Stimulated activated CD8-positive, alpha-beta memory T cell treated with anti-CD3 and anti-CD28 coated beads, Interleukin-15, amount 100 ng/mL, for 24 hours (primary cell): ENCODE measurements around the gene NCOA1.
"Not testable (repeated sequence)": the region's sequence is repeated elsewhere in the genome, so short reads cannot be mapped to it uniquely, and the experiment has no call there.

Experiments
- DNase-seq: peaks from one replicate; pipeline ENCODE4 v3.0.0-alpha.2; 2020; ENCODE audit warnings: low read depth

NCOA1 gene

DNA sequence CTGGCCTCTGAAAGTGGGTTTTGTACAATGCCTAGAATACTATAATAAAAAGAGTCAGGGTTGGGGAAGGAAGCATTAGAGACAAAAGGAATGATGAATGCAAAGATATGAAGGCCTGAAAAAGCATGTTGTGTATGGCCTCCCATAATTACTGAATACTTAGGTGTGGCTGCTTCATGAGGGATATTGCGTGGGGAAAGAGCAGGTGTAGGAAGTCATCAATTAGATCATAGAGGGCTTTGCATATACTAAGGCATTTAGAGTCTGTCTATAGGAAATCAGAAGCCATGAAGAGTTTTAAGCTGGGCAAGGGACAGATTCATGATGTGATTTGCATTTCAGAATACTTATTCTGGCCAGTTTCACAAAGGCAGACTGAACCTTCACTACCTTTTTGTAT lies 48.2 kb downstream of the NCOA1 start:
- DNase-seq: no peak

DNA sequence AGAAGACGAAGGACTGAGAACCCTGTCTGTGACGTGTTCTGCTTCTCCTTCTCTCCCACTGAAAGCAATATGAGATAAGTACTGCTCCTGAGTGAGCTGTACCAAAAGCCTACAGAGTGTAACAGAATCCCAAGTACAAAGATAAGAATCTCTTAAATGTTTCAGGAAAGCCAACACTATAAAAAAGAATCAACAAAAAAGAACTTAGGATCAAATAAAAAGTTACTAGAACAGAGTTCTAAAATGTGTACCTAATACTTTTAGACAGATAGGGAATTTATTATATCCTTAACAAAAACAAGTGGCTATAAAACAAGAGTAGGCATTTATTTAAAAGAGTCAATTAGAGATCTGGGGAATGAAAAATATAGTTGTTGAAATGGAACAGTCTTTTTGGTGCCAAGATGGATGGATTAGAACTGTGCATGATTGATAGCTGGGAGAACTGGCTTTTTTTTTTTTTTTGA lies 49.0 kb downstream of the NCOA1 start:
- DNase-seq: no peak

DNA sequence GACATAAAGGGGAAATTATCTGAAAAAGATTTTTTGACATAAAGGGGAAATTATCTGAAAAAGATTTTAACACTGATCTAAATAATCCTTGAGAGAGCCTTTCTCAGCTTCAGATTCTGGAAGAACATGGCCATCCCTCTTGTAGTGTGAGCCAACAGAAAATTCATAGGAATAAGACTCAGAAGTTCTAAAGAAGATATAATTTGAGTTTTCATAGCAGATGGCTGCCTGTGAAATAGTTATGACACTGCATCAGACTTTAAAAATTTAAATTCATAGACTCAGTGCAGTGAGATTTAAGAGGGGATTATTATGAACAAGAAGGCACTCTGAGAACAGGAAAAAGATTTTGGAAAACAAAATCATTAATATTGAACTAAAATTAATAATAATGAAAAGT lies 50.6 kb downstream of the NCOA1 start:
- no peak for DNase-seq

DNA sequence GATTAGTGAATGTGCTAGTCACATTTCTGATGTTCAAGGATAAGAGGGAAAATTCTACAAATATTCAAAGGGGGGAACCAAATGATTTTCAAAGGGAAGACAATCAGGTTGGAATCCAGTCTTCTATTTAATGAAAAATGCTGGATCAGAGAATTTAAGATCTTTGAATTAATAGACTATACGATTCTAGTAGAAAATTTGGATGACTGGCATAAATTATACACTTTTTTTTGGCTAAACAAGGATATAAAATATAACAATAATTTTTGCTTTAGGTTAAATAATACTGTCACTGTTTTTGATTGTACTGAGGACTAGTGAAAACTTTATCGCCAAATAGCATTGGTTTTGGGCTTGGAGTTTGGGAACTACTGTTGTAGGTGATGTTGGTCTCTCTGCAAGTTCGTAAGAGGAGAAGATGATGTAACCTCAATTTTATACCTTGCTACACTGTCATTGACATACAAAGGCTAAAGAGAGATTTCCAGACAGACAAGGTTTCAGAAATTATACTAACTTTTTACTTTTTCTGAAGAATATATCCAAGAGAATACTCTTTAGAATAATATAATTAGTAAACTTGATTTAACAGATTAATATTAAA lies 51.3 kb downstream of the NCOA1 start:
- DNase-seq: no peak

DNA sequence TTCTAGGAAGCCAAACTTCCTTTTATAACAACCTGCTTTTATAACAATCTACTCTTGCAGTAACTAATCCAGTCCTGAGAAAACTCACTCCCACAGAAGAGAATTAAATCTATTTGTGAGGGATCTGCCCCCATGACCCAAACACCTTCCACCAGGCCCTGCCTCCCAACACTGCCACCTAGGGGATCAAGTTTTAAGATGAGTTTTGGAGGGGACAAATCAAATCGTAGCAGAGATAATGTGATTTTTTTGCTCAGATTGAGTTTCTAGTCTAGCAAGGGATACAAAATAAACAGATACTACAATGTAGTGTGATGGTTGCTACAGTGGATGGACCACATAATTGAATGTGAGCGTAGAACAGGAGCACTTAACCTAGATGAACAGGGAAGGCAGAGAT lies 52.2 kb downstream of the NCOA1 start:
- no peak for DNase-seq

DNA sequence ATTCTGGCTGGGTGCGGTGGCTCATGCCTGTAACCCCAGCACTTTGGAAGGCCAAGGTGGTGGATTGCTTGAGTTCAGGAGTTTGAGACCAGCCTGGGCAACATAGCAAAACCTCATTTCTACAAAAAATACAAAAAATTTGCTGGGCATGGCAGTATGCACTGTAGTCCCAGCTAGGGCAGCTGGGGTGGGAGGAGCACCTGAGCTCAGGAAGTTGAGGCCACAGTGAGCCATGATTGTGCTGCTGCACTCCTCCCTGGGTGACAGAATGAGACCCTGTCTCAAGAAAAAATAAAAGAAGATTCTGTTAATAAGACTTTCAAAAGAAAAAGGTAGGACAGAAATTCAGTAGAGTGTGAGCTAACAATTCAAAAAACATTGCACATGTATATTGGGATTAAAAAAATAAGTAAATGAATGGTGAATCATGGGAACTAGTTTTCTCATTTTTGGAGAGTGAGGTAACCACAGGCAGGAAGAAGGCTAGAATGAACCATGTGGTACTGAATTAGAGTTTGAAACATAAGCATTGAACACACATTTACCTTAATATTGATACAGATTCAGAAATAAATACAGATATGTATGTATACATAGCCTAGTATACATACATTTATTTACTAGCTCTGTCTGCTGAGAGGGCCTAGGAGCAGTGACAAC lies 53.5 kb downstream of the NCOA1 start:
- no peak for DNase-seq

DNA sequence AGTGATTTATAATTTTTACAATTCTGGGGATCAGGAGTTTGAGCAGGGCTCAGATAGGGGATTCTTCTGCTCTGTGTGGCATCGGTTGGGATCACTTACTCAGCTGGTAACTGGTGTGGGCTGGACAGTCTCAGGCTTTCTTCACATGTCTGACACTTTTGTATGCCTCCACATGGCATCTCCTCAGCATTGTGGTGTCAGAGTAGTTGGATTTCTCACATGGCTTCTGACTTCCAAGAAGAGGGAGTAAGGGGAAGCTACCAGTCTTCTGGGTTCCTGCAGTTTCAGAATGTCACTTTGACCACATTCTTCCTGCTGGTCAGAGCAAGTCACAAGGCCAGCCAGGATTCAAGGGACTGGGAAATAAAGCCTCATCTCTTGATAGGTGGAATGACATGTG lies 55.6 kb downstream of the NCOA1 start:
- no peak for DNase-seq

DNA sequence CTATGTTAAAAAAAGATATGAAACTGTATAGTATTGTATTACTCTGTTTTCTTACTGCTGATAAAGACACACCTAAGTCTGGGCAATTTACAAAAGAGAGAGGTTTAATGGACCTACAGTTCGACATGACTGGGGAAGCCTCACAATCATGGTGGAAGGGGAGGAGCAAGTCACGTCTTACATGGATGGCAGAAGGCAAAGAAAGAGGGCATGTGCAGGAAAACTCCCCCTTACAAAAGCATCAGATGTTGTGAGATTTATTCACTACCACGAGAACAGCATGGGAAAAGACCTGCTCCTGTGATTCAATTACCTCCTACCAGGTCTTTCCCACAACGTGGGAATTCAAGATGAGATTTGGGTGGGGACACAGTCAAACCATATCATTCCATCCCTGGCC lies 57.0 kb downstream of the NCOA1 start:
- no peak for DNase-seq

DNA sequence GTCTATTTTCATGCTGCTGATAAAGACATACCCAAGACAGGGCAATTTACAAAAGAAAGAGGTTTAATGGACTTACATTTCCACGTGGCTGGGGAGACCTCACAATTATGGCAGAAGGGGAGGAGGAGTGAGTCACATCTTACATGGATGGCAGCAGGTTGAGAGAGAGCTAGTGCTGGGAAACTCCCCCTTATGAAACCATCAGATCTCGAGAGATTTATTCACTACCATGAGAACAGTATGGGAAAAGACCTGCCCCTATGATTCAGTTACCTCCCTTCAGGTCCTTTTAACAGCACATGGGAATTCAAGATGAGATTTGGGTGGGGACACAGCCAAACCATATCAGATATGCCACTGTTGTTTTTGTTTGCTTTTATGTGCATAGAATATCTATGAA lies 59.2 kb downstream of the NCOA1 start:
- DNase-seq: not testable (repeated sequence)

DNA sequence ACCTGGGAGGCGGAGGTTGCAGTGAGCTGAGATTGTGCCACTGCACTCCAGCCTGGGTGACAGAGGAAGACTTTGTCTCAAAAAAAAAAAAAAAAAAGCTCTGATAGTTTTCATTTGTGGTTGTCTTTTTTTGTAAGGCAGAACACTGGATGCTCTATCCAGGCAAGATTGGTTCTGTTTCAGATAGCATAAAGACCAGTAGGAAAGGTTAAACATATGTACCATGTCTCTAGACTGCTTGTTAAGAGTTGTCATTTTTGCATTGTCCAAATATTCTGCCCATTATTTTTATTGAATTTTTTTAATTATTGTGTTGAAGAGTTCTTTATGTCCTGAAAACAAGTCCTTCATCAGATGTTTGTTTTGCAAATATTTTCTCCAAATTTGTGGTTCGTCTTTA lies 60.0 kb downstream of the NCOA1 start:
- no peak for DNase-seq

DNA sequence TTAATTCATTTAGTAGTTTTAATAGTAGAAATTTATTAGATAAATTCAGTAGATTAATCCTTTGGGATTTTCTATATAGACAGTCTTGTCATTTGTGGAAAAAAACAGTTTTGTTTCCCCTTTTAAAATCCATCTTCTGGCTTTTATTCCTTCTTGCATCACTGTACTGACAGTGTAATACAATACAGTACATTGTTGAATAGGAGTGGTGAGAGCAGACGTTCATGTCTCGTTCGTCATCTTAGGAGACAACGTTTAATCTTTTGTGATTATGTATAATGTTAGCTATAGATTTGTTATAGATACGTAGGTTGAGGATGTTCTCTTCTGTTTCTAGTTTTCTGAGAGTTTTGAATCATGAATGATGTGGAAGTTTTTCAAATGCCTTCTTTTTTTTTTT lies 61.8 kb downstream of the NCOA1 start:
- DNase-seq: no peak

DNA sequence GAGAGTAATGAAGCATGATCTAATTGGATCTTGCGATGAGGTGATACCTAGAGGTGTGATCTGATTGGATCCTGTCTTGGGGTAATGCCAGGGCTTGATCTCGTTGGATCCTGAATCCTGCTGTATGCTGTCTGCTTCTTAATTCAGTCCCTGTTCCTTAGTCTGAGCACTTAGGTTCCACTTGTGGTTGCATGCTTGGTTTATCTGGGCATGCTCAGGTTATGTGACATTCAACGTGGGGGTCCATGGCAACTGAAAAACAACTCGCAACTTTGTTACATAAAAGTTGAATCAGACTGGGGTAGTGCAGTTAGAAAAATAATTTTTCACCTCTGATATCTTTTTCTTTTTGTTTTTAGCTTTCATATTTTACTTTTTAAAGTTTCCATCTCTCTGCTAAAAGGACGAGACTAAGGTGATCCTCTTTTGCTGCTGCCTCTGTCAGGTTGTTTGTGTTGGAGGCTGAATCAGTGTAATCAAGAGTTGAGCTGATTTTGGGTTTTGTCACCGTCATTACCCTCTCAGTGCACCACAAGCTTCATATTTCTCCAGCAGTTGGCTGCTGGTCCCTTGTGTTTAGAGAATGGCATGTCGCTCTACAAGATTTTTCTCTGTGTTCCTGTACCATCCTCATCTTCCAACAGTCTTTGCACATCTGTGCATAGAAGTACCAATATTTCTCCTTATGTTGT lies 67.9 kb downstream of the NCOA1 start:
- DNase-seq: no peak

DNA sequence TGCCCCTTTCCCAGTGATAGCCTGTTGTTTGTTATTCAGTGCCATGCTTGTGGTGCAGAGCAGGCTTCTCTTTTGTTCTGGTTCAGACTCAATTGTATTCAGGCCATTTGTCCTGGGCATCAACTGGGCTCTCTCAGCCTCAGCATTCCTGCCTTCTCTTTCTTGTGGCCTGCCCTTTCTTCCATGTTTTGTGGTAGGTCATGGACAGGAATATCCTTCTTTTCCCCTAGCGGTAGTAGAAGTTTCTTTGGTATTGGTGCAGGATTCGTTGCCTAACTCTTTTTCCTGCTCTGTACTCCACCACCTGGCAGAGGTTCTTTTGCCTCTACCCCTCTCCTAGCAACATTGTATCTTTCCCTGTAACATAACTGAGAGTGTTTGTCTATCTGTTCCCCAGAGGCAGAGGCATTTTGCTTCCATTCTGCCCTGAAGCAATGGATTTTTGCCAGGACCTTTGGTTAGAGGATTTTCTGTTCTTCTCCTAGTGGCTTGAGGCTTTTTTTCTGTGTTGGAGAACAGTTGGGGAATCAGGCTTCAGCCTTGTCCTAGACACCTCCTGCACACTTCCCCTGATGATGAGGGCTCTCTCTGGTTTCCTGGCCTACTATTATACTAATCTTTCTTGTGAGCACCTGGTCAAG lies 68.5 kb downstream of the NCOA1 start:
- no peak for DNase-seq

DNA sequence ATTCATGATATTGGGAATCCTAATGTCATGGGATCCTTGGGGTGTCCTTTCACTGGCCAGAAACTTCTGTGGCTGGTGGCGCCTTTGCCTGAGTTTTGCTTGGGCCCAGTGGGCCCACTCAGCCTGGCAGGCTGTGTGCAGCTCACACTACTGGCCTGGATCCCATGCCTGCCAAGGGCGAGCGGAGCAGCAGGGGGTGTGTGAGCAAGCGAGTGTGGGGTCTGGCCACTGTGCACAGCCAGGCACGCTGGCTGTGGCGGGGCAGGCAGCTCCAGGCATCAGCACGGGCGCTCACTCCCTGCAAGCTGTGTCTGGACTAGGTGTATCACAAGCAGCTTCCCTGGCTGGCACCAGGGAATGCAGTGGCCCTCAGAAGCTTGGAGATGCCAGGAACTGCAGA lies 74.5 kb downstream of the NCOA1 start:
- no peak for DNase-seq

DNA sequence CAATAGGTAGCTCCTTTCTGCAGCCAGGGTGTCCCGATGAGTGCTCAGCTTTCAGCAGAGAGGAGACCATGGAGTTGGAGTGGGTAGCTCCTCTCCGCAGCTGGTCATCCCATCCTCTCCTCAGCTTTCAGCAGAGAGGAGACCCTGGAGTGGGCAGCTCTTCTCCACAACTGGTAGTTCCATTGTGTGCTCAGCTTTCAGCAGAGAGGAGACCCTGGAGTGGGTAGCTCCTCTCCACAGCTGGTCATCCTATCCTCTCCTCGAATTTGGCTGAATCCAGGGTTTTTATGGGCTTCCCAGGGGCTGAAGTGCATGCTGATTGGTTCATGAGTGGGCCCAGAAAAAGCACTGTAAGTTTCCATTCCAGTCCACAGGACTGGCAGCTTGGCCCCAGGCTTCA lies 75.2 kb downstream of the NCOA1 start:
- no peak for DNase-seq

DNA sequence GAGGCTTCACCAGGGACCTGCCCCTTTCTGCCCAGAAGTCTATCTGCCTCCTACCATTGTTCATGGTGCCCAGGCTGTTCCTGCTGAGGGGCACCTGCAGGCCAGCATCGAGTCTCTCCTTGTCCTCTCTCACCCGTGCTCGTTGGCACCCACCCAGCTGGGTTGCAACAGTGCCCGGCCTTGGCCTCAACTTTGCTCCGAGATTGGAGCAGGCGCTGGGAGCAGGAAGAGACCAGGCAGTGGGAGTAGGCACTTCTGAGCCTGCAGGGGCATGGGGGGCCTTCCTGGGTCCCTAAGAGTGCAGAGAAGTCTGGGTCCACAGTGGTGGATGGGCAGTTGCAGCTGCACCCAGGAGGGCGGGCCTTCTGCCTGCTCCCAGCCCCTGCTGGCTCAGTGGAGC lies 75.6 kb downstream of the NCOA1 start:
- DNase-seq: no peak

DNA sequence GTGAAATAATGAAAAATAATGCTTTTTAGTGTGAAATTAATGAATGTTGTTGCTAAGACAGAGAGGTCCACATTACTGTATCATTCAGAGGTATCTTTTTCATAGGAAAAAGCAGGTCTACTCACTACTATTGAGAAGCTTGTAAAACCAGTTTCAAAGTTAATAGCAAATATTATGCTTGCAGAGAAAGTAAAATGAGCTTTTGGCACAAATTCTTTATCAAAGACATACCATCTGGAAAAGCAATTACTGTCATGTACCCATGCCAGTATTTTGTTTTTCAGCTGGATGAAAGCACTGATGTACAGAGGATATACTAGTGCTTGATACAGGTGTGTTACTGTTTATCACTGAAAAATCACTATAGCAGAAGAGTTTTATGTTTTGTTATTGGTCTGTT lies 77.5 kb downstream of the NCOA1 start:
- DNase-seq: no peak

DNA sequence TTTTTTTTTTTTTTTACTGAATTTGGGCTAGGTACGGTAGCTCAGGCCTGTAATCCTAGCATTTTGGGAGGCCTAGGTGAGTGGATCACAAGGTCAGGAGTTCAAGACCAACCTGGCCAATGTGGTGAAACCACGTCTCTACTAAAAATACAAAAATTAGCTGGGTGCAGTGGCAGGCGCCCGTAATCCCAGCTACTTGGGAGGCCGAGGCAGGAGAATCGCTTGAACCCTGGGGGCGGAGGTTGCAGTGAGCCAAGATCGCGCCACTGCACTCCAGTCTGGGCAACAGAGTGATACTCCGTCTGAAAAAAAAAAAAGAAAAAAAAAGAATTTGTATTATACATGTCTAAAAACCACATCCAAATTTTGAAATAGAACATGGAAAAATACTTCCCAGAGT lies 78.5 kb downstream of the NCOA1 start:
- not testable (repeated sequence) for DNase-seq

DNA sequence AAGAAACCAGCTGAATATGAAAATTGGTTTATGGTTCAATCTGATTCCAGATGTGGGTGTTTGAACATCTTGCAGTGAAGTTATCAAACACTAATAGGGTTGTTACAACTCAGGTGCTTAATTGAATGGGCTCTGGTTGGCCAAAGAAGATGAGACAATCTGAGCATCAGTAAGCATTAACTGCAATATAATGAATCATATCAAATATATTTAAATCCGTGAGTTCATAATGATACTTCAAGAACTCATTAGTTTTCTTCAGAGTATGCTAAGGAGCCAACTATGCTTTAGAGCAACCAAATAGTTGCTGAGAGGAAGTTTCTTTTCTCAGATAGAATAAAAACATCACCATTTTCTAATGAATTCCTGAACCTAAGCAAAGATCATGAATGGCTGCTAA lies 79.2 kb downstream of the NCOA1 start:
- DNase-seq: no peak

DNA sequence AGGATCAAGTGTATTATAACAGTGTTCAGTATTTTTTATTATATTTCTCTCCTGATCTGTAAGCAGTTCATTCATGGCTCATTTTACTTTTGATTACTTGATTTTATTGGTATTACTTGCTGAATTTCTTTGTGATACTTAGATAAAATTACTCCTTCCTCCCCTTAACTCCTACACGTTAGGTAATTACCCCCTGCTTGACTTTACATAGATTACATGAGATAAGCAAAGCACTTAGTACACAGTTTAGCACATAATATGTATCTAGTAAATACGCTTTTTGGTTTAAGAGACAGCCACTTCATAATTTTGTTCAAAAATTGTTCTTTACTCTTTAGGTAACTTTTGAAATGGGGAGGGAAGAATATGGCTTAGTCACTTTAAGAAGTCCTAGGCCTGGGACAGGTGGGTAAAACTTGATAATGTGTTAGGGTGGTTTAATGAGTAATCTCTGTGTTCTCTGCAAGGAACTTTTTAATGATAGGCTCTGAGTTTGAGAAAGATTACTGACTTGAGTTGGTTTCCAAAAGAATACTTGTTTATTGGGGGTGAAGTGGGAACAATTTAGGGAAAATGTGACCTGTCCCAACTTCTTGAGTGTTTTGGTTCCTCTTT lies 80.9 kb downstream of the NCOA1 start:
- no peak for DNase-seq

DNA sequence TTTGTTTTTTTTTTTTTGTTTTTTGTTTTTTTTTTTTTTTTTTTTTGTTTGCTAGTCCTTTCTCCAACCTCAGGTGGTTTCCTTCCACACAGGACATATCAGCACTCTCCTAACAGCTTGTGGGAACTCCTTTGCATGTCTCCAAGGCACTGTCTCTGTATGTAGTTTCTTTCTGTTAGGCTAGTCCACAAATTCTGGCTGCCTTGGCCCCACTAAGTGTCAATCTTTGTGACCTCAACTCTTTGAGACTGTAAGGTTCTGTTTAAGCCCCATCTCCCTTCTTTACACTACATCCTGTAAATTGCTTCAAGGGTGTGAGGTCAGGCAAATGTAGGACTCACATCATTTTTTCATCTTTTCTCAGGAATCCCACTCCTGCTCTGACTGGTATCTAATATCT lies 85.1 kb downstream of the NCOA1 start:
- no peak for DNase-seq

DNA sequence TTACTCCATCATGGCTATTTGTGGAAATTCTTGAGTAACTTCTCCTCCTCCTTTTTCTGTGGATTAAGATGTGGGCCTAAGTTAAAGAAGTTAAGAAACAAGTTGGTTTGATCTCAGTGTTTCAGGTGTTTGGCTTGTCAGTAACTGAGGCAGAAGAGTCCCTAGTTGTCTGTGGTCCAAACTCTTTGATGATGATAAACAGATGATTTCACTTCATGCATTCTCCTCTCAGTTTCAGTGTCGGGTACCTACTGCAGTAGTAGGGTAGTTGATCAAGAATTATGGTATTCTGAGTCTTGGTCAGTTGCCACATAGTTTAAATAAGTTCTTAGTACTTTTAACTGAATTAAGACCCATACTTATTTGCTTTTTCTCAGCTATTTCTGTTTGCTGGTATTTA lies 85.6 kb downstream of the NCOA1 start:
- no peak for DNase-seq

DNA sequence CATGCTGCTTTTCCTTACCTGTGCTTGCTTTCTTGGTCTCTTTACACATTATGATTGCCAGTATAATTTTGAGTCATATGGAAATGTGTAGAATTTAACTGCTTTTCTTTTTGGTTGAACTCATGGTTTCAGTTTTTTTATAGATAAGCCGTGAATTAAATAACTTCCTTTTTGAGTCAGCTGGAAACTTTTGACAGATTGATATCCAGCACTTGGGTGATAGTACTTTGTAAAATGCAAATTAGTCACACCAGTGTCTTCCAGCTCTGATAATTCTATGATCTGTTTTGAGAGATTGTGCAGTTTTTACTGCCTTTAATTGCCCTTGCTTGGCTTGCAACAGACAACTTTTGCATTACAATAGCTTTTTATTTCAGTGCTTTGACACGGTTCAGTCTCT lies 86.4 kb downstream of the NCOA1 start:
- DNase-seq: no peak
